Activated CD8-positive, alpha-beta memory T cell treated with anti-CD3 and anti-CD28 coated beads, Interleukin-2, amount 50 U/mL, for 48 hours (primary cell): ENCODE measurements around the gene PATL2.
"Not testable (repeated sequence)": the region's sequence is repeated elsewhere in the genome, so short reads cannot be mapped to it uniquely, and the experiment has no call there.

Experiments used
- DNase-seq: peaks from one replicate; pipeline ENCODE4 v3.0.0-alpha.2; 2020

Gene PATL2

DNA sequence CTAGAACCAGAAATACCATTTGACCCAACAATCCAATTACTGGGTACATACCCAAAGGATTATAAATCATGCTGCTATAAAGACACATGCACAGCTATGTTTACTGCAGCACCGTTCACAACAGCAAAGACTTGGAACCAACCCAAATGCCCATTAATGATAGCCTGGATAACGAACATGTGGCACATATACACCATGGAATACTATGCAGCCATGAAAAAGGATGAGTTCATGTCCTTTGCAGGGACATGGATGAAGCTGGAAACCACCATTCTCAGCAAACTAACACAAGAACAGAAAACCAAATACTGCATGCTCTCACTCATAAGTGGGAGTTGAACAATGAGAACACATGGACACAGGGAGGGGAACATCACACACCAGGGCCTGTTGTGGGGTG is 21.8 kb downstream of the PATL2 start:
- DNase-seq = not testable (repeated sequence)

DNA sequence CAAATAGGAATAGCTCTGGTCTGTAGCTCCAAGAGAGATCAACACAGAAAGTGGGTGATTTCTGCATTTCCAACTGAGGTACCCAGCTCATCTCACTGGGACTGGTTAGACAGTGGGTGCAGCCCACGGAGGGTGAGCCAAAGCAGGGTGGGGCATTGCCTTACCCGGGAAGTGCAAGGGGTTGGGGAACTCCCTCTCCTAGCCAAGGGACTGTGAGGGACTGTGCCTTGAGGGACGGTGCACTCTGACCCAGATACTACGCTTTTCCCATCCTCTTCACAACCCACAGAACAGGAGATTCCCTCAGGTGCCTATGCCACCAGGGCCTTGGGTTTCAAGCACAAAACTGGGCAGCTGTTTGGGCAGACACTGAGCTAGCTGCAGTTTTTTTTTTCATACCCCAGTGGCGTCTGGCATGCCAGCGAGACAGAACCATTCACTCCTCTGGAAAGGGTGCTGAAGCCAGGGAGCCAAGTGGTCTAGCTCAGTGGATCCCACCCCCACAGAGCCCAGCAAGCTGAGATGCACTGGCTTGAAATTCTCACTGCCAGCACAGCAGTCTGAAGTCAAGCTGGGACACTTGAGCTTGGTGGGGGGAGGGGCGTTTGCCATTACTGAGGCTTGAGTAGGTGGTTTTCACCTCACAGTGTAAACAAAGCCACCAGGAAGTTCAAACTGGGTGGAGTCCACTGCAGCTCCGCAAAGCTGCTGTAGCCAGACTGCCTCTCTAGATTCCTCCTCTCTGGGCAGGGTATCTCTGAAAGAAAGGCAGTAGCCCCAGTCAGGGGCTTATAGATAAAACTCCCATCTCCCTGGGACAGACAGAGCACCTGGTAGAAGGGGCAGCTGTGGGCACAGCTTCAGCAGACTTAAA is 28.1 kb downstream of the PATL2 start:
- DNase-seq = peak; percentile 83

- DNase-seq = no peak
These were observed 28.9 kb downstream of the PATL2 start for GRCh38 chr15:44682211-44682610.

- peak; percentile 74 for DNase-seq
These were observed 34.4 kb downstream of the PATL2 start for GRCh38 chr15:44676676-44677075.

- DNase-seq = no peak
These were observed 35.2 kb downstream of the PATL2 start for GRCh38 chr15:44675911-44676310.

- no peak for DNase-seq
These were observed 37.5 kb downstream of the PATL2 start for GRCh38 chr15:44673639-44674038.

- no peak for DNase-seq
These were observed 40.8 kb downstream of the PATL2 start for GRCh38 chr15:44670087-44670950.

GRCh38 chr15:44668921-44669320 is 42.2 kb downstream of the PATL2 start:
- DNase-seq = no peak

GRCh38 chr15:44667039-44667360 is 44.1 kb downstream of the PATL2 start:
- DNase-seq = no peak

- DNase-seq = no peak
These were observed 44.7 kb downstream of the PATL2 start for GRCh38 chr15:44666210-44667038.

DNA sequence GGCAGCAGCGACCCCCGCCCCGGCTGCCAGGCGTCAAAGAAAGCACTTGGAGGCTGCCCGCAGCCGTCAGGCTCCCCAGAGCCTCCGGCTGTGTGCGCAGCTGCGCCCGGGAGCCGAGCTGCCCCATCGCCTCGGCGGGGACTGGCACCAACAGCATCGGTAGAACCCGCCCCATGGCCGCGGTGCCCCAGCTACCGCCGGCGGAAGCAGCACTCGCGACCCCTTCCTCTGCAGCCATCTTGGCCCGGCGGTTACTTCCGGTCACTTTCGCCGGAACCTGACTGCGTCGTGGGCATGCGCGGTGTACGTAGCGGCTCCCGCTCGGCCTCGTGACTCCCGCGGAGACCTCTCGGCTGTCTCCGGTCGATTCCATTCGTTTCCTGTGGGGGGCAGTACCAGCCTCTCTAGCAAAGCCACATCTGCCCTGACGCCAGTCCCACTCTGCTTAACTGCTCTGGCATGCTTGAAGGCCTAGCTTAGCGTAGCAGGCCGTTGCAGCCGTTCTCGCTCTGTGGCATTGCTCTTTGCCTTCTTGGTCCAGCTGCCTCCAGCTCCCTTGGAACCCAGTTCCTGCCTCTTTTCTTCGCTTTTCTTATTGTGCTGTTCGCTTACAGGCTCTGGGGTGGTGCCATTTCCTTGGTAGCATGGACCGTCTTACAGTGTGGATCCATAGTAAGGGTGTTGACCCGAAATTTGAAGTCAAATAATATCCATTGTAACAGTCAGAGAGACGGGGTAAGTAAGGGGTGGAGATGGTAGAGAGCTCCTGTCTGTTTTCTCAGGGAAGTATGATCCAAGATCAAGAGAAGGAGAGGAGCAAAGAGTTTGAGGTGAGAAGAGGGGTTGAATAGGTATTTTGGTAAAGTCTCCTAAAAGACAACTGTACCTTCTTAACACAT is 47.5 kb downstream of the PATL2 start, which contains the start of gene SPG11:
Gene SPG11 (minus strand): TSS at position 253 of the 899 bp plus-strand sequence. CDS start 15 bp downstream, at position 238.
- DNase-seq = peak; percentile 96

DNA sequence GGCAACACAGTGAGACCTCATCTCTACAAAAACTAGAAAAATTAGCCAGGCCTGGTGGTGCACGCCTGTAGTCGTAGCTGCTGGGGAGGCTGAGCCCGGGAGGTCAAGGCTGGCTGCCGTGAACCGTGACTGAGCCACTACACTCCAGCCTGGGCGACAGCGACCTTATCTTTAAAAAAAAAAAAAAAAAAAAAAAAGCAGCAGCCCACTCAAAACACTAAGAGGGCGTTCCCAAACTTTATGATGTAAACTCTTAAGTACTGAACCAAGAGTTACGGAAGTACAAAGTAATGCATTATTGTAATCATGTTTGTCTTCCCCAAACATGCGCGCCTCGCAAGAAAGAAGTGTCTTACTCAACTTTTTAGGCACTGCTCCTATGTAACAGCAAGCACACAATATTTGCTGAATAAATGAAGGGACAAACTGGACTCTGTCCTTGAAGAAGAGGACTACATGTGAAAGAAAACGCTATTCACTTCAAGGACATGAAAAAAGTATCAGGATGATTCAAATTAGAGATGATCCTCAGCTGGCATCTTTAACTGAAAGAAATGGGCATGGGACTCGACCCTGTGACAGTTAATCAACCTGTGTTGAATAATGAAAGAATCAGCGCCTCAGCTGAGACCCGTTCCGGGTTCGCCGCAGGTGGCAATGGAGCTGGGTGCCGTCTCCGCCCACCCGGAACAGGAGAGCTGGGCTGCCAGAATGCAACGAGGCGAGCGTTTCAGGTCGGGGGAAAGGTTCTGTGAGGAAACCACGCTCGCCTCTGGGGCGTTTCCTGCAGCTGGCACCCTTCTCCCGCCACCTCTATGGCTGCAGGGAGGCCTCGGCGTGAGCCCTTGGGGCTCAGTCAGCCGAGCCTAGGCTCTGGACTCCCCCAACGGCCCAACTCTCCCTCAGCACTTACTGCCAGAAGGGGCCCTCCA is 48.4 kb downstream of the PATL2 start:
- DNase-seq = peak; percentile 90

GRCh38 chr15:44661576-44661975 is 49.5 kb downstream of the PATL2 start:
- no peak for DNase-seq

GRCh38 chr15:44659056-44659455 is 52.1 kb downstream of the PATL2 start:
- no peak for DNase-seq

DNA sequence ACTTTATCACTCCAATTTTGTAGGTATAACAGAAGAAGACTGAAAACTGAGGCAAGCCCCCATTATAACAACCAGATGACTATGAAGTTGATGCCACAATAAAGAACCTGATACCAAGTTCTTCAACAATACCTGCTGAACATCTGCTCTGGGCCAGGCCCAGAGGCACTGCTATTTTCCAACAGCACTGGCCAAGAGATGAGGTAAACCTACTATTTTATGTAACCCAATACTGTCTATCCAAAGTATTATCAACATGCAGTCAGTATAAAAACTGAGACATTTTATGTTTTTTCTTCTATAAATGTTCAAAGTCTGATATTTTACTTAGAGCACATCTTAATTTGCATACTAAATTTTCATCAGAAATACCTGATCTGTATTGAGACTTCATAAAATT is 53.7 kb downstream of the PATL2 start:
- DNase-seq = no peak

DNA sequence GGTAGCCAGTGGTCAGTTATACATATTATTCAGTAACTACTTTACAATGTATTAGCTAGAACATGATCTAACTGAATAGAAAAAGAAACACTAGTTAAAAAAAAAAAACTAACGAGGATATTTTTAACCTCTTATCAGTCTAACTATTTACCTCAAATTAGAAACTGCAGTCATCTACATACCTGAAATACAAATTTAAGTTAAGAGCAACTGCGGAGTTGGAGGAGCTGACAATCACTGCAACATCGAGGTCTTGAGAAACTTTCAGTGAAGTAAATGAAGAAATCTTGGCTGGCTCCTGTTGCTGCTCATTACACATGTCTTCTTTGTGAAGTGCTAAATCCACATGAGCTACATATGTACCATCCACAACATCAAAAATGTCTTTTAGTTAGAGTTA is 54.2 kb downstream of the PATL2 start:
- no peak for DNase-seq

- DNase-seq = no peak
These were observed 54.8 kb downstream of the PATL2 start for GRCh38 chr15:44656298-44656697.

GRCh38 chr15:44654858-44655257 is 56.3 kb downstream of the PATL2 start:
- no peak for DNase-seq

DNA sequence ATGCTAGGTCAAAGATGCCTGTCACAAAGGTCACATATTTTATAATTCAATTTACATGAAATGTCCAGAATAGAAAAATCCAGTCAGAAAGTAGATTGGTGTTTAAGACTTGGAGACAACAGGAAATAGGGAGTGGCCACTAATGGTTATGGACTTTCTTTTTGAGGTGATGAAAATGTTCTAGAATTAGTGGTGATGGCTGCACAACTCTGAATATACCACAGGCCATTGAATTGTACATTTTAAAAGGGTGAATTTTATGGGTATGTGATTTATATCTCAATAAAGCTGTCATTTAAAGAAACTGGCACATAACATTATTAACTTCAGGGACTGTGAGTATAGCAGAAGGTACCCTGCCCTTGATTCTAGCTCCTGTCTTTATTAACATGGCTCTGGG is 63.5 kb downstream of the PATL2 start:
- no peak for DNase-seq

- no peak for DNase-seq
These were observed 64.1 kb downstream of the PATL2 start for GRCh38 chr15:44647036-44647435.

DNA sequence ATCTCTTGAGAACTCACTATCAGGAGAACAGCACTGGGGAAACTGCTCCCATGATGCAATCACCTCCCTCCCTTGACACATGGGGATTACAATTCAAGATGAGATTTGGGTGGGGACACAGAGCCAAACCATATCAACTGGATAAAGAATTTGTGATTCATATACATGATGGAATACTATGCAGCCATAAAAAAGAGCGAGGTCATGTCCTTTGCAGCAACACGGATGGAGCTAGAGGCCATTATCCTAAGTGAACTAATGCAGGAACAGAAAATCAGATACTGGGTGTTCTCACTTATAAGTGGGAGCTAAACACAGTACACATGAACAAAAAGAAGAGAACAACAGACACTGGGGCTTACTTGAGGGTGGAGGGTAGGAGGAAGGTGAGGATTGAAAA is 64.7 kb downstream of the PATL2 start:
- DNase-seq = no peak
